HepG2 (cell line): ENCODE results near the gene PRKCZ. TPM values are rescaled to one million over a fixed set of nuclear protein-coding genes. Genes with fewer than 3 reads are reported as not detected.

Experiments
- ATRX ChIP-seq: sonication (generic); formaldehyde crosslinking; IDR thresholded peaks from 2 replicates; pipeline ENCODE4 v1.4.0; 2020; ENCODE audit warnings: missing genetic modification reagents, borderline replicate concordance
- NFYB ChIP-seq: sonication (generic); formaldehyde crosslinking; IDR thresholded peaks from 2 replicates; pipeline ENCODE4 v1.4.0; 2020; ENCODE audit warnings: missing genetic modification reagents
- RAD21 ChIP-seq: fragments of 450-650 bp; formaldehyde crosslinking; IDR thresholded peaks from 2 replicates; pipeline ENCODE4 v1.5.0; 2020; ENCODE audit warnings: mild to moderate bottlenecking
- REPIN1 ChIP-seq: sonication (generic); formaldehyde crosslinking; IDR thresholded peaks from 2 replicates; pipeline ENCODE4 v1.8.0; 2022; ENCODE audit warnings: missing genetic modification reagents, low read depth, mild to moderate bottlenecking, borderline replicate concordance
- TFE3 ChIP-seq: IDR thresholded peaks from 2 replicates; pipeline ENCODE4 v1.6.1; 2016
- ZNF230 ChIP-seq: sonication (generic); formaldehyde crosslinking; IDR thresholded peaks from 2 replicates; pipeline ENCODE4 v1.4.0; 2020; ENCODE audit warnings: mild to moderate bottlenecking, missing genetic modification reagents
- ZNF292 ChIP-seq: sonication (generic); formaldehyde crosslinking; IDR thresholded peaks from 2 replicates; pipeline ENCODE4 v1.8.1; 2022; ENCODE audit warnings: mild to moderate bottlenecking, low read depth, missing genetic modification reagents, borderline replicate concordance
- ZNF335 ChIP-seq: sonication (generic); formaldehyde crosslinking; IDR thresholded peaks from 2 replicates; pipeline ENCODE4 v1.4.0; 2020; ENCODE audit warnings: missing genetic modification reagents
- ZNF441 ChIP-seq: sonication (generic); formaldehyde crosslinking; IDR thresholded peaks from 2 replicates; pipeline ENCODE4 v1.7.0; 2021; ENCODE audit warnings: missing genetic modification reagents, borderline replicate concordance
- ZNF709 ChIP-seq: sonication (generic); formaldehyde crosslinking; IDR thresholded peaks from 2 replicates; pipeline ENCODE4 v1.5.0; 2020; ENCODE audit warnings: mild to moderate bottlenecking, missing genetic modification reagents
- ZNF737 ChIP-seq: sonication (generic); formaldehyde crosslinking; IDR thresholded peaks from 2 replicates; pipeline ENCODE4 v1.5.0; 2020; ENCODE audit warnings: missing genetic modification reagents, mild to moderate bottlenecking, borderline replicate concordance
- ZNF792 ChIP-seq: IDR thresholded peaks from 2 replicates; pipeline ENCODE4 v1.6.1; 2016
- ZNF800 ChIP-seq: sonication (generic); formaldehyde crosslinking; IDR thresholded peaks from 2 replicates; pipeline ENCODE4 v1.4.0; 2020; ENCODE audit warnings: missing genetic modification reagents
- polyA plus RNA-seq, 8 experiments: library from polyadenylated mRNA; depleted of rRNA in 3 of 8; stranded (reverse) in 7 of 8; unstranded in 1 of 8; fragments of >200 nt; fragmentation: Illumina TruSeq in 4 of 8; extraction: Trizol in 4 of 8; gene quantifications; 2 replicates each; pipeline versions ENCODE4 v1.2.1 to v1.2.3, GENCODE V29; 2011 to 2016; ENCODE audit warnings: low read depth in 4 of 8, missing spikeins in 1 of 8, mixed read lengths in 1 of 8; ENCODE audit not compliant: insufficient read depth in 1 of 8
- total RNA-seq, 5 experiments: library from RNA; depleted of rRNA; stranded (reverse); fragments of >200 nt; fragmentation: Illumina TruSeq; extraction: Trizol; gene quantifications; 2 replicates each; pipeline ENCODE4 v1.2.3, GENCODE V29; 2016; ENCODE audit warnings: low read depth in 1 of 5
- TF ChIP-seq, protein P1 (sequence below): sonication (generic); formaldehyde crosslinking; IDR thresholded peaks from 2 replicates; pipeline ENCODE4 v1.4.0; 2020; ENCODE audit warnings: missing genetic modification reagents
- TF ChIP-seq, protein P2 (sequence below): sonication (generic); formaldehyde crosslinking; IDR thresholded peaks from 2 replicates; pipeline ENCODE4 v1.4.0; 2020; ENCODE audit warnings: missing genetic modification reagents
- TF ChIP-seq, protein P3 (sequence below): sonication (generic); formaldehyde crosslinking; conservative IDR thresholded peaks from 2 replicates; pipeline ENCODE4 v1.4.0; 2020; ENCODE audit warnings: missing genetic modification reagents

PRKCZ gene
- total and polyA plus RNA-seq, 2 of the 13 experiments (the other 11 are each of a cell fraction or from before 2014, with no cell fraction given), result 34.7 to 85.2 TPM

DNA sequence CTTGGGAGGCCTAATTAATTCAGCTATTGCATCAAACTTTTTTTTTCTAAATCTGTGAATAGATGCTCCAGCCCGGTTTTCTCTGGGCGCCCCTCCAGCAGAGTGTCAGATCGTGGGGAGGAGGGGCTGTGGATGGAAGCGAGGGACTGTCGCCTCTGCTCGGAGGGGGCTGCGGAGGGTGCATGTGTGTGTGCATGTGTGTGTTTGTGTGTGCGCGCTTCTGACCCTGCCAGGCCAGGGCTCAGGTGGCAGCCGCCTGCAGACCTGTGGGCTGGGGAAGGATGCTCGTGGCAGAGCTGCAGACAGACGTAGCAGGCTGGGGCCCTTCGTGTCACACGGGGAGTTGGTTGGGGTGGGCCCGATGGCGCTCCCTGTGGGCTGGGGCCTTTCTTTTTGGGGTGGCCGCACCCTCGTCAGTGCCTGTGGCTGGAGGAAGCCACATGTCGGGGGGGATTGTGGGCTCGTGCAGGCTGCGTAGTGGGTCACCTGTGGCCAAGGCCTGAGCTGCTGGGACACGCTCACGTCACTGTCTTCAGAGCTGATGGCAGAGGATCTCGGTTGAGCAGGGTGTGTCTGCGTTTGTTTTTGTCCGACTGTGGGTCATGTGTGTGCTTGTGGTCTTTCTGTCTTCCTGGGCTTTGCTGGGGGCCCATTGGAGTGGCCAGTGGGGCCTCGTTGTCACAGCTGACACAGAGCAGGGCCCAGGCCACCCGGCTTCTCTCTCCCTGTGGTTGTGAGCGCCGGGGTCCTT, 180.7 kb downstream of the PRKCZ start (continued):
- TF ChIP-seq ATRX (CRISPR knock-in tag) (no peak), ZNF800 (CRISPR knock-in tag) (no peak), ZNF709 (CRISPR knock-in tag) (0 out of 2 replicates have a peak, but pooled peaks have one; percentile 32), RAD21 (CRISPR knock-in tag) (no peak), ZNF292 (CRISPR knock-in tag) (no peak), NFYB (CRISPR knock-in tag) (0 out of 2 replicates have a peak, but pooled peaks have one; percentile 8), ZNF335 (CRISPR knock-in tag) (no peak), ZNF441 (0 out of 2 replicates have a peak, but pooled peaks have one; percentile 10), ZNF737 (CRISPR knock-in tag) (0 out of 2 replicates have a peak, but pooled peaks have one; percentile 68), ZNF792 (CRISPR knock-in tag) (peak; percentile 19; the same call in 1 of the 2 replicates), REPIN1 (CRISPR knock-in tag) (no peak), TFE3 (no peak), ZNF230 (no peak)
- TF ChIP-seq, protein P1, sequence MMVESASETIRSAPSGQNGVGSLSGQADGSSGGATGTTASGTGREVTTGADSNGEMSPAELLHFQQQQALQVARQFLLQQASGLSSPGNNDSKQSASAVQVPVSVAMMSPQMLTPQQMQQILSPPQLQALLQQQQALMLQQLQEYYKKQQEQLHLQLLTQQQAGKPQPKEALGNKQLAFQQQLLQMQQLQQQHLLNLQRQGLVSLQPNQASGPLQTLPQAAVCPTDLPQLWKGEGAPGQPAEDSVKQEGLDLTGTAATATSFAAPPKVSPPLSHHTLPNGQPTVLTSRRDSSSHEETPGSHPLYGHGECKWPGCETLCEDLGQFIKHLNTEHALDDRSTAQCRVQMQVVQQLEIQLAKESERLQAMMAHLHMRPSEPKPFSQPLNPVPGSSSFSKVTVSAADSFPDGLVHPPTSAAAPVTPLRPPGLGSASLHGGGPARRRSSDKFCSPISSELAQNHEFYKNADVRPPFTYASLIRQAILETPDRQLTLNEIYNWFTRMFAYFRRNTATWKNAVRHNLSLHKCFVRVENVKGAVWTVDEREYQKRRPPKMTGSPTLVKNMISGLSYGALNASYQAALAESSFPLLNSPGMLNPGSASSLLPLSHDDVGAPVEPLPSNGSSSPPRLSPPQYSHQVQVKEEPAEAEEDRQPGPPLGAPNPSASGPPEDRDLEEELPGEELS (CRISPR knock-in tag), result no peak
- TF ChIP-seq, protein P2, sequence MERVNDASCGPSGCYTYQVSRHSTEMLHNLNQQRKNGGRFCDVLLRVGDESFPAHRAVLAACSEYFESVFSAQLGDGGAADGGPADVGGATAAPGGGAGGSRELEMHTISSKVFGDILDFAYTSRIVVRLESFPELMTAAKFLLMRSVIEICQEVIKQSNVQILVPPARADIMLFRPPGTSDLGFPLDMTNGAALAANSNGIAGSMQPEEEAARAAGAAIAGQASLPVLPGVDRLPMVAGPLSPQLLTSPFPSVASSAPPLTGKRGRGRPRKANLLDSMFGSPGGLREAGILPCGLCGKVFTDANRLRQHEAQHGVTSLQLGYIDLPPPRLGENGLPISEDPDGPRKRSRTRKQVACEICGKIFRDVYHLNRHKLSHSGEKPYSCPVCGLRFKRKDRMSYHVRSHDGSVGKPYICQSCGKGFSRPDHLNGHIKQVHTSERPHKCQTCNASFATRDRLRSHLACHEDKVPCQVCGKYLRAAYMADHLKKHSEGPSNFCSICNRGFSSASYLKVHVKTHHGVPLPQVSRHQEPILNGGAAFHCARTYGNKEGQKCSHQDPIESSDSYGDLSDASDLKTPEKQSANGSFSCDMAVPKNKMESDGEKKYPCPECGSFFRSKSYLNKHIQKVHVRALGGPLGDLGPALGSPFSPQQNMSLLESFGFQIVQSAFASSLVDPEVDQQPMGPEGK (CRISPR knock-in tag), result 0 out of 2 replicates have a peak, but pooled peaks have one; percentile 4
- TF ChIP-seq, protein P3, sequence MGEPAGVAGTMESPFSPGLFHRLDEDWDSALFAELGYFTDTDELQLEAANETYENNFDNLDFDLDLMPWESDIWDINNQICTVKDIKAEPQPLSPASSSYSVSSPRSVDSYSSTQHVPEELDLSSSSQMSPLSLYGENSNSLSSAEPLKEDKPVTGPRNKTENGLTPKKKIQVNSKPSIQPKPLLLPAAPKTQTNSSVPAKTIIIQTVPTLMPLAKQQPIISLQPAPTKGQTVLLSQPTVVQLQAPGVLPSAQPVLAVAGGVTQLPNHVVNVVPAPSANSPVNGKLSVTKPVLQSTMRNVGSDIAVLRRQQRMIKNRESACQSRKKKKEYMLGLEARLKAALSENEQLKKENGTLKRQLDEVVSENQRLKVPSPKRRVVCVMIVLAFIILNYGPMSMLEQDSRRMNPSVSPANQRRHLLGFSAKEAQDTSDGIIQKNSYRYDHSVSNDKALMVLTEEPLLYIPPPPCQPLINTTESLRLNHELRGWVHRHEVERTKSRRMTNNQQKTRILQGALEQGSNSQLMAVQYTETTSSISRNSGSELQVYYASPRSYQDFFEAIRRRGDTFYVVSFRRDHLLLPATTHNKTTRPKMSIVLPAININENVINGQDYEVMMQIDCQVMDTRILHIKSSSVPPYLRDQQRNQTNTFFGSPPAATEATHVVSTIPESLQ (CRISPR knock-in tag), result no peak
